Brain microvascular endothelial cell (primary cell): ENCODE data around the gene COX5A.
A peak's percentile ranks its signal among the peaks of the same experiment; 100 is the strongest.

Experiments used
- DNase-seq: peaks from one replicate; pipeline ENCODE4 v3.0.0-alpha.2; 2020
- H3K27ac ChIP-seq: fragments of 250-450 bp; sonication (Bioruptor Pico); 2 replicates; pipeline ENCODE4 v1.5.1; 2020; ENCODE audit warnings: mild to moderate bottlenecking, moderate library complexity
- H3K27me3 ChIP-seq: fragments of 250-450 bp; sonication (Bioruptor Pico); replicated peaks from 2 replicates; pipeline ENCODE4 v1.5.1; 2020; ENCODE audit warnings: mild to moderate bottlenecking
- H3K36me3 ChIP-seq: fragments of 250-450 bp; sonication (Bioruptor Pico); replicated peaks from 2 replicates; pipeline ENCODE4 v1.5.1; 2020; ENCODE audit warnings: mild to moderate bottlenecking
- H3K4me3 ChIP-seq: 2 replicates; pipeline ENCODE4 v1.5.1; 2011; ENCODE audit warnings: low read depth, mild to moderate bottlenecking, control low read depth, low read length, moderate library complexity
- CTCF ChIP-seq: IDR thresholded peaks from 2 replicates; pipeline ENCODE4 v1.5.1; 2011; ENCODE audit warnings: low read depth, mild to moderate bottlenecking, moderate library complexity, low read length, control low read depth, inconsistent platforms; ENCODE audit errors: missing control alignments
- in situ Hi-C: cut with HindIII; loops from 2 replicates; pipeline ENCODE4 v1.10.0; 2017; ENCODE audit warnings: low sequenced_read_pairs, low pct_ligation_motif_present

COX5A gene

GRCh38 chr15:74884428-74885223 lies 53.2 kb downstream of the COX5A start:
- TF ChIP-seq CTCF: no peak
- no peaks in the 10 kb centered on the region for H3K27me3 ChIP-seq
- H3K36me3 ChIP-seq: no peaks in the 10 kb centered on the region
- no peak overlapping the region for H3K4me3 ChIP-seq
- no peak for DNase-seq
- H3K27ac ChIP-seq: no peak overlapping the region
- in situ Hi-C loops: no loop called here

- DNase-seq: no peak
- in situ Hi-C loops: no loop called here
- Histone ChIP-seq H3K27me3 (no peaks in the 10 kb centered on the region), H3K4me3 (no peak overlapping the region), H3K27ac (no peak overlapping the region), H3K36me3 (no peaks in the 10 kb centered on the region)
- no peak for TF ChIP-seq CTCF
Measured at GRCh38 chr15:74882528-74882927, 55.3 kb downstream of the COX5A start.

- Histone ChIP-seq H3K27me3 (no peaks in the 10 kb centered on the region), H3K27ac (no peak overlapping the region), H3K36me3 (no peaks in the 10 kb centered on the region), H3K4me3 (no peak overlapping the region)
- in situ Hi-C loops: no loop called here
- no peak for TF ChIP-seq CTCF
- DNase-seq: no peak
Measured at GRCh38 chr15:74878273-74878672, 59.6 kb downstream of the COX5A start.

- no peak for DNase-seq
- in situ Hi-C loops: no loop called here
Measured at GRCh38 chr15:74873756-74874424, 64.0 kb downstream of the COX5A start.

GRCh38 chr15:74873036-74873755 lies 64.7 kb downstream of the COX5A start, which contains the start of gene SCAMP2:
Gene SCAMP2 (minus strand): TSS chr15:74873365. CDS start chr15:74873255, 110 bp downstream.
- Histone ChIP-seq H3K27me3 (no peaks in the 10 kb centered on the region), H3K27ac (peak within 1 kb of the TSS; percentile 92), H3K4me3 (peak within 1 kb of the TSS; percentile 82), H3K36me3 (no peaks in the 10 kb centered on the region)
- TF ChIP-seq CTCF: no peak
- in situ Hi-C loops: no loop called here
- peak; percentile 93 for DNase-seq

More at GRCh38 chr15:74873756-74874424, 64.0 kb downstream of the COX5A start:
- Histone ChIP-seq H3K27me3 (no peaks in the 10 kb centered on the region), H3K27ac (no peak overlapping the region), H3K36me3 (no peaks in the 10 kb centered on the region), H3K4me3 (peak overlapping the region; percentile 82)
- TF ChIP-seq CTCF: no peak
